ENCODE data around the gene MRPS10. TPM values are rescaled to one million over a fixed set of nuclear protein-coding genes. Genes with fewer than 3 reads are reported as not detected.
A peak's percentile ranks its signal among the peaks of the same experiment; 100 is the strongest.

The MRPS10 gene
- polyA plus RNA-seq, 1 of the 3 experiments (the other 2 are of a cell fraction) = 29.8 TPM

GRCh38 chr6:42255050-42255449 is 37.4 kb upstream of the MRPS10 start:
- Histone ChIP-seq H3F3A (replicated peaks; ENCODE audit: insufficient read depth) (no peaks in the 10 kb centered on the region), H3K27me3 (ENCODE audit: insufficient read depth) (no peaks in the 10 kb centered on the region), H3K36me3 (replicated peaks in 1 of 2; ENCODE audit: control insufficient read depth in 1 of 2, insufficient read depth in 2 of 2, low read length in 1 of 2) (peaks cover 32 to 34% of the 10 kb centered on the region in 2 experiments), H3K27ac (ENCODE audit: low read depth in 2 of 2, low read length in 1 of 2) (no peak overlapping the region; a peak in 1 of 4 replicates), H3K9me3 (no peaks in the 10 kb centered on the region), H4K20me1 (ENCODE audit: insufficient read depth) (no peaks in the 10 kb centered on the region), H3K79me2 (ENCODE audit: insufficient read depth) (no peaks in the 10 kb centered on the region), H3K4me3 (ENCODE audit: low read depth in 2 of 2, low read length in 1 of 2) (no peak overlapping the region), H3K9ac (no peak overlapping the region), H3K4me1 (ENCODE audit: control insufficient read depth in 1 of 2, insufficient read depth in 2 of 2, low read depth in 1 of 2, low read length in 1 of 2) (peaks cover 12 to 21% of the 10 kb centered on the region in 2 experiments; a peak in 1 of 4 replicates), H2AFZ (ENCODE audit: low read depth) (no peak overlapping the region), H3K9me2 (no peaks in the 10 kb centered on the region), H3K4me2 (0 out of 2 replicates have a peak overlapping the region, but pooled peaks have one; percentile 23)
- TF ChIP-seq YY1 (IDR thresholded peaks at IDR 0.05; ENCODE audit: low read depth) (no peak), FOSL2 (IDR thresholded peaks at IDR 0.05; ENCODE audit: borderline replicate concordance, low read depth) (0 out of 2 replicates have a peak, but pooled peaks have one; percentile 19), TCF12 (IDR thresholded peaks at IDR 0.05) (peak; percentile 49)
- ChIA-PET POLR2A (no interaction called here), CTCF (interaction anchor here (2.0 kb wide), 1 partner anchor 293 kb away, joined by 9 read pairs; no protein-coding TSS in a partner anchor)
- DNase-seq = no peak
- WGBS (ENCODE audit: low lambda C conversion rate) = 52% methylated on average over 5 of the region's 5 CpGs

GRCh38 chr6:42254505-42254904 is 36.8 kb upstream of the MRPS10 start:
- ChIA-PET CTCF (interaction anchor here (2.0 kb wide), 1 partner anchor 293 kb away, joined by 9 read pairs; no protein-coding TSS in a partner anchor), POLR2A (no interaction called here)
- Histone ChIP-seq H3F3A (replicated peaks; ENCODE audit: insufficient read depth) (no peaks in the 10 kb centered on the region), H3K4me3 (ENCODE audit: low read depth in 2 of 2, low read length in 1 of 2) (no peak overlapping the region), H4K20me1 (ENCODE audit: insufficient read depth) (no peaks in the 10 kb centered on the region), H3K9me2 (no peaks in the 10 kb centered on the region), H3K9ac (no peak overlapping the region), H3K79me2 (ENCODE audit: insufficient read depth) (no peaks in the 10 kb centered on the region), H2AFZ (ENCODE audit: low read depth) (no peak overlapping the region), H3K4me2 (no peak overlapping the region), H3K27ac (ENCODE audit: low read depth in 2 of 2, low read length in 1 of 2) (no peak overlapping the region), H3K4me1 (ENCODE audit: control insufficient read depth in 1 of 2, insufficient read depth in 2 of 2, low read depth in 1 of 2, low read length in 1 of 2) (peaks cover 12 to 21% of the 10 kb centered on the region in 2 experiments; a peak in 1 of 4 replicates), H3K27me3 (ENCODE audit: insufficient read depth) (no peaks in the 10 kb centered on the region), H3K9me3 (no peaks in the 10 kb centered on the region), H3K36me3 (replicated peaks in 1 of 2; ENCODE audit: control insufficient read depth in 1 of 2, insufficient read depth in 2 of 2, low read length in 1 of 2) (peaks cover 35 to 37% of the 10 kb centered on the region in 2 experiments)
- WGBS (ENCODE audit: low lambda C conversion rate) = 92% methylated on average over 9 of the region's 9 CpGs
- TF ChIP-seq FOXJ3 (CRISPR knock-in tag; IDR thresholded peaks at IDR 0.05) (no peak), JUND (IDR thresholded peaks at IDR 0.05) (no peak), SMC3 (IDR thresholded peaks at IDR 0.05; ENCODE audit: low read depth, low read length) (no peak), PBX3 (IDR thresholded peaks at IDR 0.05) (no peak)
- DNase-seq = no peak

- Histone ChIP-seq H3K27ac (ENCODE audit: low read depth in 2 of 2, low read length in 1 of 2) (peak overlapping the region in 1 of 2 experiments; percentile 78; a peak in 3 of 4 replicates), H3K9me2 (no peaks in the 10 kb centered on the region), H3K9ac (no peak overlapping the region), H2AFZ (ENCODE audit: low read depth) (no peak overlapping the region), H3K79me2 (ENCODE audit: insufficient read depth) (no peaks in the 10 kb centered on the region), H3K36me3 (replicated peaks in 1 of 2; ENCODE audit: control insufficient read depth in 1 of 2, insufficient read depth in 2 of 2, low read length in 1 of 2) (peaks cover 29 to 41% of the 10 kb centered on the region in 2 experiments), H4K20me1 (ENCODE audit: insufficient read depth) (no peaks in the 10 kb centered on the region), H3K4me2 (peak overlapping the region; percentile 15; the same call in 1 of the 2 replicates), H3K27me3 (ENCODE audit: insufficient read depth) (no peaks in the 10 kb centered on the region), H3K9me3 (no peaks in the 10 kb centered on the region), H3F3A (replicated peaks; ENCODE audit: insufficient read depth) (no peaks in the 10 kb centered on the region), H3K4me3 (ENCODE audit: low read depth in 2 of 2, low read length in 1 of 2) (no peak overlapping the region), H3K4me1 (ENCODE audit: control insufficient read depth in 1 of 2, insufficient read depth in 2 of 2, low read depth in 1 of 2, low read length in 1 of 2) (peaks cover 12 to 21% of the 10 kb centered on the region in 2 experiments; a peak in 1 of 4 replicates)
- WGBS (ENCODE audit: low lambda C conversion rate) = 33% methylated on average over 8 of the region's 9 CpGs
- ChIA-PET POLR2A (interaction anchor here (0.6 kb wide), 1 partner anchor 538 kb away, joined by 5 read pairs; no protein-coding TSS in a partner anchor), CTCF (interaction anchor here (0.7 to 1.4 kb wide), 7 partner anchors 8 to 295 kb away, joined by 3 to 9 read pairs (median 3); no protein-coding TSS in a partner anchor)
- peak; percentile 86 for DNase-seq
- TF ChIP-seq CHD2 (IDR thresholded peaks at IDR 0.05; ENCODE audit: low read length, partially characterized antibody) = peak; percentile 95
- peak in 1 of 2 experiments; percentile 38; a peak in 2 of 4 replicates for TF ChIP-seq EP300 (IDR thresholded peaks at IDR 0.05; ENCODE audit: borderline replicate concordance in 1 of 2, low read depth in 1 of 2, low read length in 1 of 2)
- TF ChIP-seq FOXJ3 (CRISPR knock-in tag; IDR thresholded peaks at IDR 0.05) = peak; percentile 77; the same call in 1 of the 2 replicates
- TF ChIP-seq POLR2AphosphoS5 (IDR thresholded peaks at IDR 0.05; ENCODE audit: low read depth, low read length) = peak; percentile 12; the same call in 1 of the 2 replicates
- 0 out of 2 replicates have a peak, but pooled peaks have one; percentile 26 for TF ChIP-seq RCOR1 (IDR thresholded peaks at IDR 0.05; ENCODE audit: low read length)
- TF ChIP-seq RAD21 (IDR thresholded peaks at IDR 0.05; ENCODE audit: low read length) = peak; percentile 38
- TF ChIP-seq NFIC (IDR thresholded peaks at IDR 0.05; ENCODE audit: borderline replicate concordance) = peak; percentile 94
- TF ChIP-seq GATA2 (CRISPR knock-in tag; IDR thresholded peaks at IDR 0.05) = peak; percentile 34
- peak; percentile 66; the same call in 1 of the 2 replicates for TF ChIP-seq MXI1 (IDR thresholded peaks at IDR 0.05; ENCODE audit: low read depth, low read length)
- no peak for TF ChIP-seq MEF2A (IDR thresholded peaks at IDR 0.05; ENCODE audit: borderline replicate concordance, low read depth)
- no peak for TF ChIP-seq YY1 (IDR thresholded peaks at IDR 0.05; ENCODE audit: low read depth)
- no peak for TF ChIP-seq IRF3 (IDR thresholded peaks at IDR 0.05; ENCODE audit: low read depth, low read length)
- TF ChIP-seq TCF12 (IDR thresholded peaks at IDR 0.05) = 0 out of 2 replicates have a peak, but pooled peaks have one; percentile 20
- no peak for TF ChIP-seq FOXM1 (IDR thresholded peaks at IDR 0.05; ENCODE audit: low read depth)
Measured at GRCh38 chr6:42251911-42252637, 34.4 kb upstream of the MRPS10 start.

Measured in SK-N-SH (cell line).